ENCODE results near the gene VHLL.

VHLL gene

GRCh38 chr1:156293895-156294294, 5.2 kb downstream of the VHLL start:
- ChIA-PET POLR2A (no interaction called here), CTCF (interaction anchor here (0.9 to 1.2 kb wide), 2 partner anchors 8 to 25 kb away, joined by 3 to 4 read pairs; no protein-coding TSS in a partner anchor)
- H3K4me1 ChIP-seq (ENCODE audit: control extremely low read depth in 1 of 4, control insufficient read depth in 4 of 4, insufficient read depth in 4 of 4, low read length in 3 of 4): peaks cover 9 to 26% (median 18%) of the 10 kb centered on the region in 4 experiments
- no peak overlapping the region for H3K27ac ChIP-seq (ENCODE audit: insufficient read depth in 1 of 2, low read depth in 1 of 2, low read length in 2 of 2, poor library complexity in 1 of 2, severe bottlenecking in 2 of 2)
- no peak overlapping the region for H3K4me3 ChIP-seq (ENCODE audit: control insufficient read depth in 1 of 7, extremely low read depth in 1 of 7, insufficient read depth in 4 of 7, low read depth in 2 of 7, low read length in 6 of 7)
- DNase-seq: no peak
- H3K27me3 ChIP-seq (replicated peaks in 2 of 5; ENCODE audit: control insufficient read depth in 4 of 5, insufficient read depth in 5 of 5, low read length in 4 of 5): no peaks in the 10 kb centered on the region
- H3K9me3 ChIP-seq (ENCODE audit: control extremely low read depth in 1 of 5, control insufficient read depth in 4 of 5, insufficient read depth in 2 of 5, low read depth in 1 of 5, low read length in 4 of 5): no peaks in the 10 kb centered on the region
- peaks cover 0 to 37% (median 7%) of the 10 kb centered on the region in 4 experiments for H3K36me3 ChIP-seq (ENCODE audit: control insufficient read depth in 4 of 4, insufficient read depth in 4 of 4, low read length in 3 of 4)
- WGBS (ENCODE audit: insufficient coverage): 100% methylated on average over 5 of the region's 9 CpGs

DNA sequence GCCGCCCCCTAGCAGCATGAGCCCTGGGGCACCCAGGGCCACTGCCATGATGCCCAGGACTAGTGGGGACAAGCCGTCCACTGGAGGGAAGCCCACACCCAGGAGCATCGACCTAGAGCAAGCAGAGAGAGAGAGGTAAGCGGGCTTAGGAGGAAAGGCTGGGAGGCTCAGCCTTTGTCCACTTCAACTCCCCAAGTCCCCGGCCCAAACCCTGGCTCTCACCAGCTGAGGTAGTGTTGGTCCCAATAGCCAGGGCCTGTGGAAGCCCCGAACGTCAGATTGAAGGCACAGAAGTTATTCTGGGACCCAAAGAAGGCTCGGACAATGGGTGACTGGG, 6.0 kb downstream of the VHLL start:
- 98% methylated on average over 8 of the region's 8 CpGs for WGBS (ENCODE audit: insufficient coverage)
- ChIA-PET CTCF (no interaction called here), POLR2A (no interaction called here)
- no peak overlapping the region for H3K27ac ChIP-seq (ENCODE audit: insufficient read depth in 1 of 2, low read depth in 1 of 2, low read length in 2 of 2, poor library complexity in 1 of 2, severe bottlenecking in 2 of 2)
- peaks cover 0 to 43% (median 9%) of the 10 kb centered on the region in 4 experiments for H3K36me3 ChIP-seq (ENCODE audit: control insufficient read depth in 4 of 4, insufficient read depth in 4 of 4, low read length in 3 of 4)
- no peak overlapping the region for H3K4me3 ChIP-seq (ENCODE audit: control insufficient read depth in 1 of 7, extremely low read depth in 1 of 7, insufficient read depth in 4 of 7, low read depth in 2 of 7, low read length in 6 of 7)
- H3K4me1 ChIP-seq (ENCODE audit: control extremely low read depth in 1 of 4, control insufficient read depth in 4 of 4, insufficient read depth in 4 of 4, low read length in 3 of 4): peaks cover 9 to 26% (median 18%) of the 10 kb centered on the region in 4 experiments
- H3K9me3 ChIP-seq (ENCODE audit: control extremely low read depth in 1 of 5, control insufficient read depth in 4 of 5, insufficient read depth in 2 of 5, low read depth in 1 of 5, low read length in 4 of 5): no peaks in the 10 kb centered on the region
- H3K27me3 ChIP-seq (replicated peaks in 2 of 5; ENCODE audit: control insufficient read depth in 4 of 5, insufficient read depth in 5 of 5, low read length in 4 of 5): no peaks in the 10 kb centered on the region
- no peak for DNase-seq

- CTCF ChIA-PET: interaction anchor here (1.0 to 1.2 kb wide), 2 partner anchors 8 to 15 kb away, joined by 3 to 5 read pairs; partner anchors contain the start of gene SMG5
- Histone ChIP-seq H3K9me3 (ENCODE audit: control extremely low read depth in 1 of 5, control insufficient read depth in 4 of 5, insufficient read depth in 2 of 5, low read depth in 1 of 5, low read length in 4 of 5) (no peaks in the 10 kb centered on the region), H3K4me1 (ENCODE audit: control extremely low read depth in 1 of 4, control insufficient read depth in 4 of 4, insufficient read depth in 4 of 4, low read length in 3 of 4) (peaks cover 9 to 26% (median 18%) of the 10 kb centered on the region in 4 experiments), H3K27me3 (replicated peaks in 2 of 5; ENCODE audit: control insufficient read depth in 4 of 5, insufficient read depth in 5 of 5, low read length in 4 of 5) (no peaks in the 10 kb centered on the region), H3K36me3 (ENCODE audit: control insufficient read depth in 4 of 4, insufficient read depth in 4 of 4, low read length in 3 of 4) (peaks cover 0 to 44% (median 9%) of the 10 kb centered on the region in 4 experiments), H3K27ac (ENCODE audit: insufficient read depth in 1 of 2, low read depth in 1 of 2, low read length in 2 of 2, poor library complexity in 1 of 2, severe bottlenecking in 2 of 2) (peak overlapping the region in 1 of 2 experiments; percentile 64), H3K4me3 (ENCODE audit: control insufficient read depth in 1 of 7, extremely low read depth in 1 of 7, insufficient read depth in 4 of 7, low read depth in 2 of 7, low read length in 6 of 7) (peak overlapping the region in 5 of 7 experiments; percentile 13 to 75 (median 59))
- WGBS (ENCODE audit: insufficient coverage): 25% methylated on average over 36 of the region's 37 CpGs
- POLR2A ChIA-PET: interaction anchor here (1.4 kb wide), 1 partner anchor 9 kb away, joined by 5 read pairs; the partner anchor contains the start of gene SMG5
- DNase-seq: peak; percentile 64 to 78 (median 76)
Observed at GRCh38 chr1:156291226-156292061, 7.7 kb downstream of the VHLL start.

- ChIA-PET POLR2A (no interaction called here), CTCF (interaction anchor here (0.7 kb wide), 1 partner anchor 193 kb away, joined by 3 read pairs; no protein-coding TSS in a partner anchor)
- no peaks in the 10 kb centered on the region for H3K9me3 ChIP-seq (ENCODE audit: control extremely low read depth in 1 of 5, control insufficient read depth in 4 of 5, insufficient read depth in 2 of 5, low read depth in 1 of 5, low read length in 4 of 5)
- no peaks in the 10 kb centered on the region for H3K27me3 ChIP-seq (replicated peaks in 2 of 5; ENCODE audit: control insufficient read depth in 4 of 5, insufficient read depth in 5 of 5, low read length in 4 of 5)
- H3K4me1 ChIP-seq (ENCODE audit: control extremely low read depth in 1 of 4, control insufficient read depth in 4 of 4, insufficient read depth in 4 of 4, low read length in 3 of 4): peaks cover under 1 to 16% (median 10%) of the 10 kb centered on the region in 4 experiments
- no peak overlapping the region for H3K27ac ChIP-seq (ENCODE audit: insufficient read depth in 1 of 2, low read depth in 1 of 2, low read length in 2 of 2, poor library complexity in 1 of 2, severe bottlenecking in 2 of 2)
- no peak for DNase-seq
- no peak overlapping the region for H3K4me3 ChIP-seq (ENCODE audit: control insufficient read depth in 1 of 7, extremely low read depth in 1 of 7, insufficient read depth in 4 of 7, low read depth in 2 of 7, low read length in 6 of 7)
- peaks cover 0 to 51% (median 14%) of the 10 kb centered on the region in 4 experiments for H3K36me3 ChIP-seq (ENCODE audit: control insufficient read depth in 4 of 4, insufficient read depth in 4 of 4, low read length in 3 of 4)
Observed at GRCh38 chr1:156289857-156290256, 9.2 kb downstream of the VHLL start.

GRCh38 chr1:156286061-156286460, 13.0 kb downstream of the VHLL start:
- CTCF ChIA-PET: interaction anchor here (0.9 to 1.1 kb wide), 3 partner anchors 8 to 36 kb away, joined by 3 to 4 read pairs (median 3); no protein-coding TSS in a partner anchor

DNA sequence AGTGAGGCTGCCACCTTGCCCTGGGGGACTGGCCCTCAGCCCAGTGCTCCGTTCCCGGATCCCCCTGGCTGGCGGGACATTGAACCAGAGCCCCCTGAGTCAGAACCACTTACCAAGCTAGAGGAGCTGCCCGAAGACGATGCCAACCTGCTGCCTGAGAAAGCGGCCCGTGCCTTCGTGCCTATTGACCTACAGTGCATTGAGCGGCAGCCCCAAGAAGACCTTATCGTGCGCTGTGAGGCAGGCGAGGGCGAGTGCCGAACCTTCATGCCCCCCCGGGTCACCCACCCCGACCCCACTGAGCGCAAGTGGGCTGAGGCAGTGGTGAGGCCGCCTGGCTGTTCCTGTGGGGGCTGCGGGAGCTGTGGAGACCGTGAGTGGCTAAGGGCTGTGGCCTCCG, 13.7 kb downstream of the VHLL start:
- DNase-seq: no peak
- POLR2A ChIA-PET: no interaction called here
- Histone ChIP-seq H3K27ac (ENCODE audit: insufficient read depth in 1 of 2, low read depth in 1 of 2, low read length in 2 of 2, poor library complexity in 1 of 2, severe bottlenecking in 2 of 2) (no peak overlapping the region), H3K27me3 (replicated peaks in 2 of 5; ENCODE audit: control insufficient read depth in 4 of 5, insufficient read depth in 5 of 5, low read length in 4 of 5) (no peaks in the 10 kb centered on the region), H3K9me3 (ENCODE audit: control extremely low read depth in 1 of 5, control insufficient read depth in 4 of 5, insufficient read depth in 2 of 5, low read depth in 1 of 5, low read length in 4 of 5) (no peaks in the 10 kb centered on the region), H3K4me1 (ENCODE audit: control extremely low read depth in 1 of 4, control insufficient read depth in 4 of 4, insufficient read depth in 4 of 4, low read length in 3 of 4) (peaks cover 11 to 25% (median 21%) of the 10 kb centered on the region in 4 experiments), H3K4me3 (ENCODE audit: control insufficient read depth in 1 of 7, extremely low read depth in 1 of 7, insufficient read depth in 4 of 7, low read depth in 2 of 7, low read length in 6 of 7) (no peak overlapping the region), H3K36me3 (ENCODE audit: control insufficient read depth in 4 of 4, insufficient read depth in 4 of 4, low read length in 3 of 4) (peaks cover 0 to 20% (median 8%) of the 10 kb centered on the region in 4 experiments)
- 94% methylated on average over 19 of the region's 21 CpGs for WGBS (ENCODE audit: insufficient coverage)
- CTCF ChIA-PET: interaction anchor here (0.8 to 0.9 kb wide), 2 partner anchors 9 to 21 kb away, joined by 3 read pairs; no protein-coding TSS in a partner anchor

More at GRCh38 chr1:156286061-156286460, 13.0 kb downstream of the VHLL start:
- 93% methylated on average over 6 of the region's 8 CpGs for WGBS (ENCODE audit: insufficient coverage)
- POLR2A ChIA-PET: no interaction called here
- Histone ChIP-seq H3K27me3 (replicated peaks in 2 of 5; ENCODE audit: control insufficient read depth in 4 of 5, insufficient read depth in 5 of 5, low read length in 4 of 5) (no peaks in the 10 kb centered on the region), H3K27ac (ENCODE audit: insufficient read depth in 1 of 2, low read depth in 1 of 2, low read length in 2 of 2, poor library complexity in 1 of 2, severe bottlenecking in 2 of 2) (no peak overlapping the region), H3K9me3 (ENCODE audit: control extremely low read depth in 1 of 5, control insufficient read depth in 4 of 5, insufficient read depth in 2 of 5, low read depth in 1 of 5, low read length in 4 of 5) (no peaks in the 10 kb centered on the region), H3K4me3 (ENCODE audit: control insufficient read depth in 1 of 7, extremely low read depth in 1 of 7, insufficient read depth in 4 of 7, low read depth in 2 of 7, low read length in 6 of 7) (no peak overlapping the region), H3K36me3 (ENCODE audit: control insufficient read depth in 4 of 4, insufficient read depth in 4 of 4, low read length in 3 of 4) (peaks cover 0 to 21% (median 8%) of the 10 kb centered on the region in 4 experiments), H3K4me1 (ENCODE audit: control extremely low read depth in 1 of 4, control insufficient read depth in 4 of 4, insufficient read depth in 4 of 4, low read length in 3 of 4) (peaks cover 11 to 26% (median 20%) of the 10 kb centered on the region in 4 experiments)
- DNase-seq: no peak

- ChIA-PET CTCF (interaction anchor here (0.8 to 1.8 kb wide), 2 partner anchors 22 to 35 kb away, joined by 3 to 6 read pairs; no protein-coding TSS in a partner anchor), POLR2A (interaction anchor here (0.5 kb wide), 1 partner anchor 190 kb away, joined by 3 read pairs; no protein-coding TSS in a partner anchor)
- Histone ChIP-seq H3K4me1 (ENCODE audit: control extremely low read depth in 1 of 4, control insufficient read depth in 4 of 4, insufficient read depth in 4 of 4, low read length in 3 of 4) (peaks cover 11 to 25% (median 21%) of the 10 kb centered on the region in 4 experiments), H3K4me3 (ENCODE audit: control insufficient read depth in 1 of 7, extremely low read depth in 1 of 7, insufficient read depth in 4 of 7, low read depth in 2 of 7, low read length in 6 of 7) (no peak overlapping the region), H3K9me3 (ENCODE audit: control extremely low read depth in 1 of 5, control insufficient read depth in 4 of 5, insufficient read depth in 2 of 5, low read depth in 1 of 5, low read length in 4 of 5) (no peaks in the 10 kb centered on the region), H3K27me3 (replicated peaks in 2 of 5; ENCODE audit: control insufficient read depth in 4 of 5, insufficient read depth in 5 of 5, low read length in 4 of 5) (no peaks in the 10 kb centered on the region), H3K27ac (ENCODE audit: insufficient read depth in 1 of 2, low read depth in 1 of 2, low read length in 2 of 2, poor library complexity in 1 of 2, severe bottlenecking in 2 of 2) (no peak overlapping the region), H3K36me3 (ENCODE audit: control insufficient read depth in 4 of 4, insufficient read depth in 4 of 4, low read length in 3 of 4) (peaks cover 0 to 22% (median 8%) of the 10 kb centered on the region in 4 experiments)
- no peak for DNase-seq
- 100% methylated on average over 2 of the region's 4 CpGs for WGBS (ENCODE audit: insufficient coverage)
Observed at GRCh38 chr1:156284757-156285156, 14.3 kb downstream of the VHLL start.
